Neuronal stem cell (in vitro differentiated cells): ENCODE results near the gene HS6ST1.
A peak's percentile ranks its signal among the peaks of the same experiment; 100 is the strongest.

Experiments used
- DNase-seq: peaks from one replicate; pipeline ENCODE4 v3.0.0-alpha.2; 2013; ENCODE audit warnings: low spot score
- H2AFZ ChIP-seq: one replicate; pipeline ENCODE4 v1.6.1; 2013; ENCODE audit warnings: mild to moderate bottlenecking, low read length, inconsistent platforms
- H2AK5ac ChIP-seq: 2 replicates; pipeline ENCODE4 v1.6.1; 2013; ENCODE audit warnings: low read depth, mild to moderate bottlenecking, inconsistent platforms, low read length, moderate library complexity, mixed read lengths
- H2BK120ac ChIP-seq: 2 replicates; pipeline ENCODE4 v1.6.1; 2013; ENCODE audit warnings: low read depth, mild to moderate bottlenecking, inconsistent platforms, low read length, moderate library complexity, mixed read lengths
- H2BK12ac ChIP-seq: one replicate; pipeline ENCODE4 v1.6.1; 2013; ENCODE audit warnings: low read length, inconsistent platforms
- H2BK15ac ChIP-seq: 2 replicates; pipeline ENCODE4 v1.6.1; 2013; ENCODE audit warnings: mild to moderate bottlenecking, low read length, inconsistent platforms, mixed read lengths
- H2BK5ac ChIP-seq: one replicate; pipeline ENCODE4 v1.6.1; 2013; ENCODE audit warnings: inconsistent platforms, mild to moderate bottlenecking, low read length, moderate library complexity
- H3K14ac ChIP-seq: one replicate; pipeline ENCODE4 v1.6.1; 2013; ENCODE audit warnings: low read length, inconsistent platforms
- H3K18ac ChIP-seq: 2 replicates; pipeline ENCODE4 v1.6.1; 2013; ENCODE audit warnings: low read length, inconsistent platforms
- H3K23ac ChIP-seq: 2 replicates; pipeline ENCODE4 v1.6.1; 2013; ENCODE audit warnings: low read depth, mild to moderate bottlenecking, mixed read lengths, low read length, inconsistent platforms; ENCODE audit not compliant: poor library complexity
- H3K27ac ChIP-seq: replicated peaks from 3 replicates; pipeline ENCODE4 v1.5.1; 2013; ENCODE audit warnings: low read length, inconsistent platforms
- H3K27me3 ChIP-seq, 3 experiments: 2 replicates each; pipeline ENCODE4 v1.6.1; 2013; ENCODE audit warnings: low read length in 3 of 3, mild to moderate bottlenecking in 2 of 3, inconsistent platforms in 1 of 3, low read depth in 1 of 3, mixed read lengths in 1 of 3, moderate library complexity in 1 of 3; ENCODE audit not compliant: control insufficient read depth in 3 of 3, insufficient read depth in 3 of 3
- H3K36me3 ChIP-seq, 2 donors: replicated peaks in 1 of 2; 2 replicates each; pipeline ENCODE4 v1.6.1; 2013; ENCODE audit warnings: low read length in 2 of 2; ENCODE audit not compliant: control insufficient read depth in 2 of 2, insufficient read depth in 2 of 2
- H3K4ac ChIP-seq: 2 replicates; pipeline ENCODE4 v1.6.1; 2013; ENCODE audit warnings: inconsistent platforms, mild to moderate bottlenecking, low read length, moderate library complexity
- H3K4me1 ChIP-seq, 2 donors: 1 replicate in 1 of 2; 2 replicates in 1 of 2; pipeline ENCODE4 v1.6.1; 2013; ENCODE audit warnings: low read length in 2 of 2, low read depth in 1 of 2; ENCODE audit not compliant: control insufficient read depth in 2 of 2, insufficient read depth in 1 of 2
- H3K4me2 ChIP-seq: one replicate; pipeline ENCODE4 v1.6.1; 2013; ENCODE audit warnings: mild to moderate bottlenecking, low read length, inconsistent platforms; ENCODE audit not compliant: insufficient read depth, poor library complexity, severe bottlenecking
- H3K4me3 ChIP-seq, 2 donors: 2 replicates each; pipeline ENCODE4 v1.5.1; 2013; ENCODE audit warnings: low read length in 2 of 2, mild to moderate bottlenecking in 2 of 2, inconsistent platforms in 1 of 2, moderate library complexity in 1 of 2
- H3K79me1 ChIP-seq: one replicate; pipeline ENCODE4 v1.6.1; 2013; ENCODE audit warnings: low read depth, mild to moderate bottlenecking, inconsistent platforms, low read length, moderate library complexity
- H3K9ac ChIP-seq: one replicate; pipeline ENCODE4 v1.6.1; 2013; ENCODE audit warnings: mild to moderate bottlenecking, low read depth, low read length, inconsistent platforms; ENCODE audit not compliant: poor library complexity
- H3K9me3 ChIP-seq, 2 donors: replicated peaks in 1 of 2; 2 replicates each; pipeline versions ENCODE3 to v1.6.1; 2013; ENCODE audit warnings: low read length in 2 of 2, mild to moderate bottlenecking in 2 of 2, inconsistent platforms in 1 of 2, low read depth in 1 of 2, mixed read lengths in 1 of 2, moderate library complexity in 1 of 2; ENCODE audit not compliant: control insufficient read depth in 2 of 2, insufficient read depth in 1 of 2
- H4K8ac ChIP-seq: one replicate; pipeline ENCODE4 v1.6.1; 2013; ENCODE audit warnings: low read depth, mild to moderate bottlenecking, inconsistent platforms, low read length, moderate library complexity
- H4K91ac ChIP-seq: one replicate; pipeline ENCODE4 v1.6.1; 2013; ENCODE audit warnings: low read length, low read depth, mild to moderate bottlenecking, inconsistent platforms; ENCODE audit not compliant: poor library complexity
- WGBS, 2 donors: extraction: QIAGEN DNeasy Blood & Tissue Kit; methylation state at CpG; one replicate each; pipeline ENCODE4 v1.1.7; 2013; ENCODE audit warnings: missing lambda C conversion rate in 2 of 2, mixed read lengths in 1 of 2; ENCODE audit not compliant: insufficient read length in 2 of 2, insufficient replicate concordance in 1 of 2; ENCODE audit errors: extremely low coverage in 2 of 2; 5-methylcytosine and 5-hydroxymethylcytosine counted together

Gene HS6ST1

GRCh38 chr2:128362176-128362888, 43.7 kb upstream of the HS6ST1 start:
- Histone ChIP-seq H3K14ac (peak overlapping the region; percentile 2), H3K79me1 (no peaks in the 10 kb centered on the region), H3K4me1 (peaks cover 22 to 31% of the 10 kb centered on the region in 2 donors), H4K91ac (peak overlapping the region; percentile 74), H3K9me3 (peaks cover 0 to 4% of the 10 kb centered on the region in 2 donors), H3K9ac (peak overlapping the region; percentile 74), H3K18ac (peak overlapping the region; percentile 97), H2BK12ac (peak overlapping the region; percentile 77), H2BK120ac (peak overlapping the region; percentile 95), H2BK15ac (peak overlapping the region; percentile 5), H3K23ac (peak overlapping the region; percentile 0), H3K27ac (peak overlapping the region; percentile 78), H3K27me3 (peaks cover 0 to 1% (median 0%) of the 10 kb centered on the region in 3 experiments), H3K36me3 (no peaks in the 10 kb centered on the region), H3K4me2 (no peak overlapping the region), H3K4me3 (no peak overlapping the region), H3K4ac (no peak overlapping the region), H2BK5ac (peak overlapping the region; percentile 7), H2AK5ac (peak overlapping the region; percentile 43), H2AFZ (peak overlapping the region; percentile 84), H4K8ac (no peak overlapping the region)
- no CpG with 5 or more reads among the region's 12 CpGs for WGBS, 2 donors
- no peak for DNase-seq

- Histone ChIP-seq H3K79me1 (no peaks in the 10 kb centered on the region), H3K14ac (peak overlapping the region; percentile 1), H3K18ac (peak overlapping the region; percentile 90), H3K36me3 (no peaks in the 10 kb centered on the region), H2BK120ac (peak overlapping the region; percentile 95), H2AFZ (peak overlapping the region; percentile 84), H4K8ac (no peak overlapping the region), H2AK5ac (peak overlapping the region; percentile 40), H3K9me3 (peaks cover 0 to 4% of the 10 kb centered on the region in 2 donors), H2BK15ac (peak overlapping the region; percentile 86), H2BK12ac (peak overlapping the region; percentile 80), H3K27ac (no peak overlapping the region), H3K4me1 (peaks cover 22 to 27% of the 10 kb centered on the region in 2 donors), H2BK5ac (no peak overlapping the region), H3K23ac (no peak overlapping the region), H4K91ac (no peak overlapping the region), H3K4ac (peak overlapping the region; percentile 10), H3K9ac (no peak overlapping the region), H3K4me2 (no peak overlapping the region), H3K27me3 (no peaks in the 10 kb centered on the region), H3K4me3 (no peak overlapping the region)
- no CpG with 5 or more reads among the region's 14 CpGs for WGBS, 2 donors
- DNase-seq: no peak
Measured at GRCh38 chr2:128361376-128362131, 42.9 kb upstream of the HS6ST1 start.

- H3K79me1 ChIP-seq: no peaks in the 10 kb centered on the region
- H3K4me3 ChIP-seq: no peak overlapping the region
- H2AK5ac ChIP-seq: peak overlapping the region; percentile 61
- H3K14ac ChIP-seq: no peak overlapping the region
- H4K8ac ChIP-seq: no peak overlapping the region
- no peak overlapping the region for H2BK15ac ChIP-seq
- H3K4me2 ChIP-seq: no peak overlapping the region
- H2BK120ac ChIP-seq: no peak overlapping the region
- H3K36me3 ChIP-seq: no peaks in the 10 kb centered on the region
- H3K9ac ChIP-seq: no peak overlapping the region
- WGBS, 2 donors: no CpG with 5 or more reads among the region's 8 CpGs
- no peak overlapping the region for H2AFZ ChIP-seq
- no peak overlapping the region for H2BK12ac ChIP-seq
- peaks cover 0 to 4% of the 10 kb centered on the region in 2 donors for H3K9me3 ChIP-seq
- H3K4me1 ChIP-seq: peaks cover 22 to 25% of the 10 kb centered on the region in 2 donors
- H3K4ac ChIP-seq: peak overlapping the region; percentile 13
- no peak overlapping the region for H3K23ac ChIP-seq
- DNase-seq: no peak
- no peak overlapping the region for H3K18ac ChIP-seq
- H2BK5ac ChIP-seq: no peak overlapping the region
- no peak overlapping the region for H3K27ac ChIP-seq
- H3K27me3 ChIP-seq: no peaks in the 10 kb centered on the region
- H4K91ac ChIP-seq: no peak overlapping the region
Measured at GRCh38 chr2:128360711-128361110, 42.0 kb upstream of the HS6ST1 start.

- no peak overlapping the region for H2BK12ac ChIP-seq
Measured at GRCh38 chr2:128359841-128360240, 41.2 kb upstream of the HS6ST1 start.

More at GRCh38 chr2:128359841-128360240, 41.2 kb upstream of the HS6ST1 start:
- H2AFZ ChIP-seq: no peak overlapping the region
- H2BK120ac ChIP-seq: no peak overlapping the region
- no peak overlapping the region for H3K4me3 ChIP-seq
- no peak overlapping the region for H3K4ac ChIP-seq
- no CpG with 5 or more reads among the region's 11 CpGs for WGBS, 2 donors
- H3K27me3 ChIP-seq: no peaks in the 10 kb centered on the region
- H3K4me1 ChIP-seq: peaks cover 22 to 25% of the 10 kb centered on the region in 2 donors
- H3K18ac ChIP-seq: peak overlapping the region; percentile 85
- no peak for DNase-seq
- H3K27ac ChIP-seq: no peak overlapping the region
- H3K79me1 ChIP-seq: no peaks in the 10 kb centered on the region
- H2AK5ac ChIP-seq: peak overlapping the region; percentile 0
- H3K23ac ChIP-seq: no peak overlapping the region
- H3K4me2 ChIP-seq: no peak overlapping the region
- H3K9me3 ChIP-seq: peaks cover 0 to 4% of the 10 kb centered on the region in 2 donors
- H3K36me3 ChIP-seq: no peaks in the 10 kb centered on the region
- H2BK5ac ChIP-seq: no peak overlapping the region
- no peak overlapping the region for H3K9ac ChIP-seq
- H4K91ac ChIP-seq: no peak overlapping the region
- no peak overlapping the region for H4K8ac ChIP-seq
- H3K14ac ChIP-seq: no peak overlapping the region
- peak overlapping the region; percentile 80 for H2BK15ac ChIP-seq
